H1 (cell line): ENCODE data around the gene LTC4S. TPM values are rescaled to one million over a fixed set of nuclear protein-coding genes. Genes with fewer than 3 reads are reported as not detected.

Experiments used
- CTCF ChIA-PET: fragments of 300-600 bp; sonication (Branson Sonifier 250); formaldehyde crosslinking; loops from one replicate; lab custom pipeline; 2021; ENCODE audit not compliant: partially characterized antibody; lab: Charles Lee
- POLR2A ChIA-PET: fragments of 300-600 bp; sonication (Branson Sonifier 250); formaldehyde crosslinking; loops from one replicate; lab custom pipeline; 2021; ENCODE audit warnings: inconsistent platforms; ENCODE audit not compliant: partially characterized antibody; lab: Charles Lee
- DNase-seq, 2 experiments: peaks; one replicate each; pipeline versions ENCODE4 v3.0.0 to v3.0.0-alpha.2; 2010 to 2022; ENCODE audit warnings: low spot score in 2 of 2, low read depth in 1 of 2, mixed read lengths in 1 of 2
- FAIRE-seq: peaks from 2 replicates; lab custom pipeline; 2011; peaks lifted over from hg19 to GRCh38; lab: Jason Lieb, UNC
- H2AFZ ChIP-seq: 2 replicates; pipeline ENCODE4 v1.8.1; 2012; ENCODE audit warnings: low read length, inconsistent platforms
- H2AK5ac ChIP-seq: 2 replicates; pipeline ENCODE4 v1.6.1; 2013; ENCODE audit warnings: low read depth, low read length
- H2BK120ac ChIP-seq: replicated peaks from 2 replicates; pipeline ENCODE3; 2013; ENCODE audit warnings: low read depth, low read length, inconsistent platforms
- H2BK12ac ChIP-seq: 2 replicates; pipeline ENCODE4 v1.6.1; 2013; ENCODE audit warnings: low read depth, low read length
- H2BK15ac ChIP-seq: 2 replicates; pipeline ENCODE4 v1.6.1; 2013; ENCODE audit warnings: low read length
- H2BK20ac ChIP-seq: 2 replicates; pipeline ENCODE4 v1.6.1; 2013; ENCODE audit warnings: low read length
- H2BK5ac ChIP-seq: 2 replicates; pipeline ENCODE4 v1.6.1; 2013; ENCODE audit warnings: low read depth, low read length
- H3K14ac ChIP-seq: 2 replicates; pipeline ENCODE4 v1.6.1; 2013; ENCODE audit warnings: inconsistent platforms; ENCODE audit not compliant: insufficient read length
- H3K18ac ChIP-seq: 2 replicates; pipeline ENCODE4 v1.6.1; 2013; ENCODE audit warnings: low read length; ENCODE audit errors: extremely low read depth
- H3K23ac ChIP-seq: 2 replicates; pipeline ENCODE4 v1.6.1; 2013; ENCODE audit warnings: inconsistent platforms; ENCODE audit not compliant: insufficient read length
- H3K23me2 ChIP-seq: 2 replicates; pipeline ENCODE4 v1.6.1; 2013; ENCODE audit warnings: low read depth, low read length
- H3K27ac ChIP-seq: 2 replicates; pipeline ENCODE4 v1.6.1; 2011; ENCODE audit warnings: low read depth, low read length, inconsistent platforms
- H3K27me3 ChIP-seq, 4 experiments: replicated peaks in 1 of 4; 1 replicate in 1 of 4; 2 replicates in 3 of 4; pipeline versions ENCODE4 v1.6.1 to v1.8.1; 2011 to 2013; ENCODE audit warnings: low read length in 3 of 4, mild to moderate bottlenecking in 3 of 4, inconsistent platforms in 2 of 4, mixed read lengths in 2 of 4, moderate library complexity in 1 of 4; ENCODE audit not compliant: control insufficient read depth in 3 of 4, insufficient read depth in 3 of 4; ENCODE audit errors: extremely low read depth in 1 of 4
- H3K36me3 ChIP-seq, 4 experiments: 2 replicates each; pipeline versions ENCODE4 v1.6.1 to v1.8.1; 2011 to 2013; ENCODE audit warnings: mild to moderate bottlenecking in 4 of 4, low read length in 3 of 4, moderate library complexity in 2 of 4, control low read depth in 1 of 4, inconsistent platforms in 1 of 4; ENCODE audit not compliant: insufficient read depth in 4 of 4, control insufficient read depth in 2 of 4
- H3K4ac ChIP-seq: replicated peaks from 2 replicates; pipeline ENCODE3; 2013; ENCODE audit warnings: low read length, low read depth, mixed read lengths, inconsistent platforms; ENCODE audit not compliant: insufficient read length
- H3K4me1 ChIP-seq, 4 experiments: replicated peaks in 1 of 4; 1 replicate in 1 of 4; 2 replicates in 3 of 4; pipeline versions ENCODE4 v1.6.1 to v1.8.1; 2011 to 2013; ENCODE audit warnings: low read length in 3 of 4, inconsistent platforms in 2 of 4, mixed read lengths in 1 of 4; ENCODE audit not compliant: insufficient read depth in 4 of 4, control insufficient read depth in 3 of 4
- H3K4me2 ChIP-seq, 2 experiments: 2 replicates each; pipeline versions ENCODE4 v1.6.1 to v1.8.1; 2011 to 2013; ENCODE audit warnings: low read depth in 2 of 2, low read length in 2 of 2, control low read depth in 1 of 2, inconsistent platforms in 1 of 2, mild to moderate bottlenecking in 1 of 2; ENCODE audit not compliant: insufficient read depth in 1 of 2
- H3K4me3 ChIP-seq, 4 experiments: fragments of 200-600, 300-600 bp in 1 of 4; sonication (generic), shearing (Covaris generic), sonication (Bioruptor Twin) in 1 of 4; 2 replicates each; pipeline versions ENCODE4 v1.5.1 to v1.8.1; 2011 to 2016; ENCODE audit warnings: low read length in 4 of 4, low read depth in 3 of 4, control low read depth in 2 of 4, inconsistent platforms in 2 of 4, mild to moderate bottlenecking in 2 of 4, mixed read lengths in 1 of 4, moderate library complexity in 1 of 4; ENCODE audit not compliant: insufficient read depth in 2 of 4; ENCODE audit errors: extremely low read depth in 1 of 4
- H3K56ac ChIP-seq: replicated peaks from 2 replicates; pipeline ENCODE3; 2013; ENCODE audit warnings: low read depth, mild to moderate bottlenecking, mixed read lengths, low read length, inconsistent platforms; ENCODE audit not compliant: insufficient read length
- H3K79me1 ChIP-seq: 2 replicates; pipeline ENCODE4 v1.6.1; 2013; ENCODE audit warnings: low read depth, low read length, control low read depth
- H3K79me2 ChIP-seq, 2 experiments: 2 replicates each; pipeline versions ENCODE4 v1.6.1 to v1.8.1; 2012 to 2013; ENCODE audit warnings: low read length in 2 of 2, mild to moderate bottlenecking in 2 of 2, inconsistent platforms in 1 of 2; ENCODE audit not compliant: insufficient read depth in 2 of 2, control insufficient read depth in 1 of 2
- H3K9ac ChIP-seq, 4 experiments: replicated peaks in 1 of 4; 1 replicate in 1 of 4; 2 replicates in 3 of 4; pipeline versions ENCODE4 v1.6.1 to v1.8.1; 2011 to 2013; ENCODE audit warnings: low read depth in 3 of 4, low read length in 3 of 4, control low read depth in 2 of 4, mild to moderate bottlenecking in 2 of 4, moderate library complexity in 2 of 4, inconsistent platforms in 1 of 4; ENCODE audit errors: extremely low read depth in 1 of 4
- H3K9me3 ChIP-seq, 2 experiments: 2 replicates each; pipeline versions ENCODE4 v1.6.1 to v1.8.1; 2012 to 2013; ENCODE audit warnings: mild to moderate bottlenecking in 2 of 2, moderate library complexity in 2 of 2, control low read depth in 1 of 2, inconsistent platforms in 1 of 2, low read depth in 1 of 2, low read length in 1 of 2, mixed read lengths in 1 of 2; ENCODE audit not compliant: insufficient read depth in 2 of 2
- H4K20me1 ChIP-seq, 2 experiments: replicated peaks in 1 of 2; 2 replicates each; pipeline versions ENCODE3 to v1.8.1; 2011 to 2013; ENCODE audit warnings: inconsistent platforms in 2 of 2, low read length in 2 of 2, mild to moderate bottlenecking in 1 of 2; ENCODE audit not compliant: insufficient read depth in 2 of 2, control insufficient read depth in 1 of 2
- H4K5ac ChIP-seq: 2 replicates; pipeline ENCODE4 v1.6.1; 2013; ENCODE audit warnings: low read length, low read depth, mixed read lengths, inconsistent platforms; ENCODE audit not compliant: insufficient read length
- H4K8ac ChIP-seq: 2 replicates; pipeline ENCODE4 v1.8.0; 2013; ENCODE audit warnings: mild to moderate bottlenecking, moderate library complexity, low read length, inconsistent platforms; ENCODE audit not compliant: insufficient read depth; ENCODE audit errors: extremely low read depth
- H4K91ac ChIP-seq: replicated peaks from 2 replicates; pipeline ENCODE3; 2013; ENCODE audit warnings: low read length, mixed read lengths, inconsistent platforms; ENCODE audit not compliant: insufficient read length
- EGR1 ChIP-seq: IDR thresholded peaks from 2 replicates; pipeline ENCODE4 v1.6.1; 2011; ENCODE audit warnings: low read depth, low read length, borderline replicate concordance
- PHF8 ChIP-seq: fragments of 200-600 bp; sonication (generic); conservative IDR thresholded peaks from 2 replicates; pipeline ENCODE4 v1.7.1; 2012; ENCODE audit warnings: low read depth, mild to moderate bottlenecking, inconsistent platforms, low read length, moderate library complexity
- WGBS, 2 experiments: shearing (Covaris generic) in 1 of 2; methylation state at CpG; one replicate each; pipeline versions ENCODE4 v1.1.6 to v1.1.7; 2013 to 2015; ENCODE audit warnings: low lambda C conversion rate in 2 of 2, mixed read lengths in 2 of 2, inconsistent platforms in 1 of 2, low coverage in 1 of 2, missing lambda C conversion rate in 1 of 2; ENCODE audit not compliant: insufficient replicate concordance in 2 of 2, insufficient coverage in 1 of 2, insufficient read length in 1 of 2; ENCODE audit errors: extremely low coverage in 1 of 2, missing lambda C conversion rate in 1 of 2; 5-methylcytosine and 5-hydroxymethylcytosine counted together
- polyA plus RNA-seq, 7 experiments: library from polyadenylated mRNA; depleted of rRNA in 3 of 7; stranded (reverse) in 5 of 7; unstranded in 2 of 7; fragments of >200 nt in 5 of 7; fragments of 200-250 nt in 2 of 7; gene quantifications; 1 replicate in 5 of 7; 2 replicates in 1 of 7; 4 replicates in 1 of 7; pipeline versions ENCODE4 v1.2.1 to v1.2.3, GENCODE V29; 2011 to 2013; ENCODE audit warnings: missing spikeins in 2 of 7, mixed read lengths in 2 of 7
- total RNA-seq: library from RNA; stranded (reverse); fragmentation: NEBNext Ultra II Directional; extraction: Animal tissue kit (Norgen Biotek cat#: 25700); gene quantifications from 2 replicates; pipeline ENCODE4 v1.2.1, GENCODE V29; 2021
- TF ChIP-seq, protein P1 (sequence below): IDR thresholded peaks from 2 replicates; pipeline ENCODE4 v1.6.1; 2012; ENCODE audit warnings: inconsistent platforms

The LTC4S gene
- total and polyA plus RNA-seq, 2 of the 8 experiments (the other 6 are each of a cell fraction or from before 2014, with no cell fraction given) = 2.2 to 3.7 TPM

DNA sequence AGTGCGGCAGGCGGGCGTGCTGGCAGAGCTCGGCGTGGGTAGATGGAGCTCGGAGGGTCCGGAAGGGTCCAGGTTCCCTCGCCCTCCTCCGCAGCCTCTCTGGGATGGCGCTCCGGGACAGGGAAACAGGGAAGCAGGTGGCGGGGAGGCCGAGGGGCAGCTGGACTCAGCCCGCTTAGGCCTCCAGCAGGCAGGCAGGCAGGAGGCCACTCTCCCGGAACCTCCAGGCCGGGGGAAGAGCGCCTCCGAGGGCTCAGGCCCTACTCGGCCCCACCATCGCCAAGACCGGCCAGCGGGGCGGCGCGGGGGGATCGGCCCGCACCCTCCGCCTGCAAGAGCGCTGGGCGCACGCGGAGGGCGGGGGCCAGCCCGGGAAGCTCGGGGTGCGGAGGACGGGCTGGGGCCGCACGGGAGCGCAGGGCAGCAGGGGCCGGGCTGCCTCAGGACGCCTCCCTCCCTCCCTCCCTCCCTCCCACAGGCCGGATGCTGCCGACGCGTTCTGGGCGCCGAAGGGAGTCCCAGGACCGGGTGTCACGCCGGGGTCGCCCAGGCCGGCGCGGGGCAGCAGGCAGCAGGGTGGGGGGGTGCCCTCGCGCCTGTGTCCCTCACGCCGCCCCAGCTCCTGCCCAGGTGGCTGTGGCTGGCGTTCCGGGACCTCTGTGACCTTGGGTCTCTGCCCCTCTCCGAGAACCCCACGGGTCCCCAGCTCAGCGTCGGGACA, 11.9 kb downstream of the LTC4S start:
- H3K56ac ChIP-seq = peak overlapping the region; percentile 30
- FAIRE-seq (no peak), DNase-seq (no peak)
- H4K8ac ChIP-seq = peak overlapping the region; percentile 85
- no peak overlapping the region for H2AK5ac ChIP-seq
- peak overlapping the region in 3 of 4 experiments; percentile 55 to 77 (median 58); a peak in 5 of 7 replicates for H3K9ac ChIP-seq
- H2BK12ac ChIP-seq = peak overlapping the region; percentile 17; the same call in 1 of the 2 replicates
- H3K4me3 ChIP-seq = peak overlapping the region; percentile 58 to 78 (median 66)
- H3K9me3 ChIP-seq = no peaks in the 10 kb centered on the region
- peaks cover 11% of the 10 kb centered on the region for H3K79me1 ChIP-seq
- peaks cover 10% of the 10 kb centered on the region; the same call in 1 of the 2 replicates for H3K23me2 ChIP-seq
- H3K4ac ChIP-seq = peak overlapping the region; percentile 65
- peak overlapping the region; percentile 73 for H4K5ac ChIP-seq
- ChIA-PET POLR2A (interaction anchor here (0.6 to 16.9 kb wide), 6 partner anchors 10 to 182 kb away, joined by 3 to 207 read pairs (median 4); partner anchors contain the start of genes HNRNPH1, LTC4S and SQSTM1), CTCF (interaction anchor here (0.9 to 1.2 kb wide), 3 partner anchors 9 to 32 kb away, joined by 3 to 4 read pairs (median 4); partner anchors contain the start of gene SQSTM1)
- H4K91ac ChIP-seq = peak overlapping the region; percentile 84
- H3K4me2 ChIP-seq = peak overlapping the region; percentile 75 to 82
- H3K18ac ChIP-seq = peak overlapping the region; percentile 60
- peaks cover 0 to 4% (median 0%) of the 10 kb centered on the region in 4 experiments; a peak in 2 of 8 replicates for H3K36me3 ChIP-seq
- H4K20me1 ChIP-seq = peaks cover 8 to 23% of the 10 kb centered on the region in 2 experiments
- WGBS, 2 experiments = 20% methylated on average over 29 of the region's 65 CpGs; no CpG with 5 or more reads in 1 of the 2 experiments
- H2BK15ac ChIP-seq = no peak overlapping the region; the same call in 1 of the 2 replicates
- peaks cover 0 to 32% (median 30%) of the 10 kb centered on the region in 4 experiments; a peak in 6 of 7 replicates for H3K4me1 ChIP-seq
- no peak overlapping the region for H2BK120ac ChIP-seq
- peak overlapping the region; percentile 85; the same call in 1 of the 2 replicates for H2BK5ac ChIP-seq
- H3K27ac ChIP-seq = no peak overlapping the region; the same call in 1 of the 2 replicates
- TF ChIP-seq PHF8 = peak; percentile 12; the same call in 1 of the 2 replicates
- TF ChIP-seq EGR1 = no peak
- TF ChIP-seq, protein P1, sequence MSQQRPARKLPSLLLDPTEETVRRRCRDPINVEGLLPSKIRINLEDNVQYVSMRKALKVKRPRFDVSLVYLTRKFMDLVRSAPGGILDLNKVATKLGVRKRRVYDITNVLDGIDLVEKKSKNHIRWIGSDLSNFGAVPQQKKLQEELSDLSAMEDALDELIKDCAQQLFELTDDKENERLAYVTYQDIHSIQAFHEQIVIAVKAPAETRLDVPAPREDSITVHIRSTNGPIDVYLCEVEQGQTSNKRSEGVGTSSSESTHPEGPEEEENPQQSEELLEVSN = 0 out of 2 replicates have a peak, but pooled peaks have one; percentile 9
- no peaks in the 10 kb centered on the region for H3K27me3 ChIP-seq
- no peak overlapping the region for H3K14ac ChIP-seq
- no peak overlapping the region for H2AFZ ChIP-seq
- H3K79me2 ChIP-seq = peaks cover 0 to 22% of the 10 kb centered on the region in 2 experiments; a peak in 2 of 4 replicates
- H3K23ac ChIP-seq = no peak overlapping the region
- no peak overlapping the region for H2BK20ac ChIP-seq
